CD4-positive, alpha-beta T cell treated with Interleukin-6 at 100 ng/mL for 8 hours (primary cell): ENCODE results near the gene CYP26A1.

Source experiments
- DNase-seq: peaks from one replicate; pipeline ENCODE4 v3.0.0-alpha.2; 2020; ENCODE audit warnings: mixed read lengths, low spot score

The CYP26A1 gene, protein sequence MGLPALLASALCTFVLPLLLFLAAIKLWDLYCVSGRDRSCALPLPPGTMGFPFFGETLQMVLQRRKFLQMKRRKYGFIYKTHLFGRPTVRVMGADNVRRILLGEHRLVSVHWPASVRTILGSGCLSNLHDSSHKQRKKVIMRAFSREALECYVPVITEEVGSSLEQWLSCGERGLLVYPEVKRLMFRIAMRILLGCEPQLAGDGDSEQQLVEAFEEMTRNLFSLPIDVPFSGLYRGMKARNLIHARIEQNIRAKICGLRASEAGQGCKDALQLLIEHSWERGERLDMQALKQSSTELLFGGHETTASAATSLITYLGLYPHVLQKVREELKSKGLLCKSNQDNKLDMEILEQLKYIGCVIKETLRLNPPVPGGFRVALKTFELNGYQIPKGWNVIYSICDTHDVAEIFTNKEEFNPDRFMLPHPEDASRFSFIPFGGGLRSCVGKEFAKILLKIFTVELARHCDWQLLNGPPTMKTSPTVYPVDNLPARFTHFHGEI

DNA sequence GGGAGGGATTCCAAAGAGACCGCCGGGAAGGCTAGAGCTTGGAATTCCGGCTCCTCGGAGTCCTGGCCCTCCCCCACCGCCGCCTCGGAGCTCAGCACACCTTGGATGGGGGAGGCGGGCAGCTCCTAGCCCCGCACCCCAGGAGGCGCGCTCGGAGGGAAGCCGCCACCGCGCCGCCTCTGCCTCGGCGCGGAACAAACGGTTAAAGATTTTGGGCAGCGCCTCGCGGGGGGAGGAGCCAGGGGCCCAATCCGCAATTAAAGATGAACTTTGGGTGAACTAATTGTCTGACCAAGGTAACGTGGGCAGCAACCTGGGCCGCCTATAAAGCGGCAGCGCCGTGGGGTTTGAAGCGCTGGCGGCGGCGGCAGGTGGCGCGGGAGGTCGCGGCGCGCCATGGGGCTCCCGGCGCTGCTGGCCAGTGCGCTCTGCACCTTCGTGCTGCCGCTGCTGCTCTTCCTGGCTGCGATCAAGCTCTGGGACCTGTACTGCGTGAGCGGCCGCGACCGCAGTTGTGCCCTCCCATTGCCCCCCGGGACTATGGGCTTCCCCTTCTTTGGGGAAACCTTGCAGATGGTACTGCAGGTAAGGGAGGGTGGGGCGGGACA is at the start of gene CYP26A1:
CYP26A1 (plus strand) TSS at position 355 of the 608 bp plus-strand sequence; CDS start at position 397, 42 bp downstream.
- DNase-seq, result no peak

DNA sequence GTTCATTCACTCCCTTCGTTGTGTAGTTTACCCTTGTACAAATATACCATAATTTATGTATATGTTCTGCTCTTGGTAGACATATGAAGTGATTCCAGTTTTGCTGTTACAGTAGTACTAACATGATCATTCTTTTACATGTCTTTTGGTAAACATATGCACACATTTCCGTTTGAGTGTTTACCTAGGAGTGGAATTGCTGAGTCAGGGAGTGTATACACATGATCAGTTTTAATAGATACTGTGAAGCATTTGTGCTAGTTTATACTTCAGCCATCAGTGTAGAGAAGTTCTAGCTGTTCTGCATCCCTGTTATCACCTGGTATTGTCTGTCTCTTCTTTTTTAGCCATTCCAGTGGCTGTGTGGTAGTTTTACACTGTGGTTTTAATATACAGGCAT is 47.6 kb upstream of the CYP26A1 start:
- DNase-seq, result no peak

DNA sequence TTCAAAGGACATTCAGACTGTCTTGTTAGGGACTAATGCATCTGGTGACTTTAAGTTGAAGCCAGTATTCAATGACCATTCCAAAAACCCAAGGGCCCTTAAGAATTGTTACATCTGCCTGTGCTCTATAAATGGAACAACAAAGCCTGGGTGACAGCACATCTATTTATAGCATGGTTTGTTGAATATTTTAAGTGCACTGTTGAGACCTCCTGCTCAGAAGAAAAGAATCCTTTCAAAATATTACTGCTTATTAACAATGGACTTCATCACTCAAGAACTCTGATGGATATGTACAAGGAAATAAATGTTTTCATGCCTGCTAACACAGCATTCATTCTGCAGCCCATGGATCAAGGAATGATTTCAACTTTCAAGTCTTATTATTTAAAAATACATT is 46.2 kb upstream of the CYP26A1 start:
- no peak for DNase-seq

DNA sequence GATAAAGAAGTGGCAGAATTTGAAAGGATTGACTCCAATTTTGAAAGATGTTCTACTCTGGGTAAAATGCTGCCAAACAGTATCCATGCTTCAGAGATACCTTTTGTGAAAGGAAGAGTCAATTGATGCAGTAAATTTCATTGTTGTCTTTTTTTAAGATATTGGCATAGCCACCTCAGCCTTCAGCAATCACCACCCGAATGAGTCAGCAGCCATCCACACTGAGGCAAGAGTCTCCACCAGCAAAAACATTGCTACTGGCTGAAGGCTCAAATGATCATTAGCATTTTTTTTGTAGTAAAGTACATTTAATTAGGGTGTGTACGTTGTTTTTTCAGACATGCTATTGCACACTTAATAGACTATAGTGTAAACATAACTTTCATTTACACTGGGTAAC is 44.8 kb upstream of the CYP26A1 start:
- DNase-seq, result no peak

DNA sequence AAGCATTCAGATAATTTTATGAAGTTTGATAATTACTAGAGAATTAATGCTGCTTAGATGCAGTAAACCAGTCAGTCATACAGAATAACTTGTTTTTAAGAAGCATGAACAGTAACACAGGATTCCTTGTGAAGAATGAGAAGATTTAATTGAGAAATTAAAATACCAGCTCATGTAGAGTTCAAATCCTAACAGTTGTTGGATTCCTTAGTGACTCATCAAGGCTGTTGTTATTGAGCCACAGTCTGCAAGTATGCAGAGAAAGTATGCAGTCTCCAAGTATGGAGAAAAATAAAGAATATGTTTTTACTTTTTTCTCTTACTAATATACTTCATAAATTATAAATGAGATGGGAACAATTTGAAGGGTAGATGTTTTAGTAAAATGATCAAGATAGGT is 43.3 kb upstream of the CYP26A1 start:
- no peak for DNase-seq

DNA sequence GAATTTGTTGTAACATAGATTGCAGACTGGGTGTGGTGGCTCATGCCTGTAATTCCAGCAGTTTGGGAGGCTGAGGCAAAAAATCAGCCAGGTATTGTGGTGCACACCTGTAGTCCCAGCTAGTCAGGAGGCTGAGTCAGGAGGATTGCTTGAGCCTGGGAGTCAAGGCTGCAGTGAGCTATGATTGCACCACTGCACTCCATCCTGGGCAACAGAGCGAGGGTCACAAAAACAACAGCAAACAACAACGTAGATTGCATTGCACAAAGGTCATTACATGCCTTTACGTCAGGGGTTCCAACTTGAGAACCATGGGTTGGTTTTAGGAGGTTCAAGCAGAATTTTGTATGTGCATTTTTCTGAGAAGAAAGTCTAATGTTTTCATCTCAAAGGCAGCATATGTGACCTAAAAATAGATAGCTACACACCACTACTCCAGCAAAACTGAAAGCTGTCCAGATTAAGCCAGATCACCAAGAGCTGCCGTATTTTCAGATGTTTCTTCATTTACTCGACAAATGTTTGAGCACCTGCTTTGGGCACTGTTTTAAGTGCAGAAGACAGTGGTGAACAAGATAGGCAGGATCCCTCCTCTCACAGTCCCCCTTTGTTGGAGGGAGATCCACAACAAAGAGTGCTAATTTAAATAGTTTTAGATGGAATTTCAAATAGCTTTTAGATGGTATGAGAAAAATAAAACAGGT is 41.4 kb upstream of the CYP26A1 start:
- DNase-seq, result no peak

DNA sequence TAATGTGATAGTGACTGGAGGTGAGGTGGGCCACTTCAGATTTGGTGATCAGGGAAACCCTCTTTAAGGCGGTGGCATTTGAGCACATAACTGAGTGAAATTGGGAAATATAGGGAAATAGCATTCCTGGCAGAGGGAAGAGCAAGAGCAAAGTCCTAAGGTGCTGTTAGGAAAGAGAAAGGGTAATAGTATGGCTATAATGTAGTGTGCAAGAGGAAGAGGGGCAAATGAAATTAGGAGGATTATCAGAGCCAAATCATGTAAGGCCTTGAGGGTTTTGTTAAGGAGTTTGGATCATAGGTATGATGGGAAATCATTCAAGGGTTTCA is 40.9 kb upstream of the CYP26A1 start:
- DNase-seq, result no peak

DNA sequence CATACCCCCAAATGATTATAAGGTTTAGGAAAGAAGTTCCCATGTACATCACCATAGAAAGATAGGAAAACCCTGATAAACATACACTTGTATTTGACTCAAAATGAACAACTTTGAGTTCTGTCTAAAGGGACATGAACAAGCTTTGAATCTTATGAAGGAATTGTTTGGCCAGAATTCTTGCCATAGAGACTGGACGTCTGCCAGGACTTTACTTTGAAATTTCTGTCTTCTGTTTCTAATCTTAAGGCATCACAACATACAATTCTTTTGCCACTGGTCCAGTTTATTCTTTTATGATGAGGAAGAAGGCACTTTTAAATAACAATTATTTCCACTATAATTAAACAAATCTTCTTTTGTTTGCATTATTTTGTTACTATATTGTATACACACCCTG is 39.3 kb upstream of the CYP26A1 start:
- DNase-seq, result no peak

DNA sequence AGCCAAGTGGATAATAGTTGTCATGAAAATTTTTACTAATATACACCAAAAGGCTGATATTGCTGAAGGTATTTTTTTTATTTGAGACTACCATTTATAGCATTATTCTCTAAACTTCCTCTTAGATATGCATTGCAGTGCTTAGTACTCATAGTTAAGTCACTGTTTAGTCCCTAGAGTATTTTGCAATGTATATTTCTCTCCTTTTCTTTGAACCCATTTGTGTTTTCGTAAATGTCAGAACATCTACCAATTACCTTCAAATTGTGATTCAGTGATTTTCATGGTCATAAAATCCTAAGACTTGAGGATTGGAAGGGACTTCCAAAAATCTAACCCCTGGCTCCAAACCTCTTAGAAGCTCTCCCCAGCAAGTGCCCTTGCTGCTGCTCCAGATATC is 34.6 kb upstream of the CYP26A1 start:
- DNase-seq, result no peak

DNA sequence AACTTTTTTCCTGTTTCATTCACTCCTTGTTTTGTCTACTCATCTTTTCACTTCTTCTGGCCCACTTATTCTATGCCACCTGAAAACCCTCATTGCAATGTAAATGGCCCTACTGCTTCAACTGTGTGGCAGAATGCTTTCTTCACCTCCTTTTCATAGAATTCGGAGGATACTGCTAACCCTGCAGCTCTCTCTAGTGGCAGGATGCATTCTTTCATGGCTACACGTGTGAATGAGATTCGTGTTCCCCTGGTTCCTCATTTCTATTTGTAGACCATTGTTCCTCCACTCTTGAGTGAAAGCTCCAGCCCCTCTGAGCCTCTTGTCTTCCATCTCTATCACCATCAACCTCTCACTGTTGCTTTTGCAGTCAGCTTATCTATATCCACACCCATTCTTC is 34.0 kb upstream of the CYP26A1 start:
- no peak for DNase-seq

DNA sequence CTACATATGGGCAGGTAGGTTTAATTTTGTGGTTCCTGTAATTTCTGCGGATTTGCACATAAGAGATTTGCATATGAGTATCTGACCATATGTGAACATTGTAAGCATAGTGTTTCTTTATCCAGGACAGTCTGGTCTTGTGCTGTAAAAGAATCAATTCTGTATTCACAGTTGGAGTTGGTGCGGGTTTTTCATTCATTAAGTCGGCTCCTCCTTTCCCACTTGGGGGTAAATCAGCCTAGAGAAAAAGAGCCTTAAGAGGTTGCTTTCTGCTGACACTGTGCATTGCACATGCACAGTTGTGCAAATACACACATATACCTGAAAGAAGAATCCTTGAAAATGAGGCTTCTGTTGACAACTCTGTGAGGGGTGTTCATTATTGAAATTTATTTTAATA is 19.2 kb upstream of the CYP26A1 start:
- DNase-seq, result no peak

DNA sequence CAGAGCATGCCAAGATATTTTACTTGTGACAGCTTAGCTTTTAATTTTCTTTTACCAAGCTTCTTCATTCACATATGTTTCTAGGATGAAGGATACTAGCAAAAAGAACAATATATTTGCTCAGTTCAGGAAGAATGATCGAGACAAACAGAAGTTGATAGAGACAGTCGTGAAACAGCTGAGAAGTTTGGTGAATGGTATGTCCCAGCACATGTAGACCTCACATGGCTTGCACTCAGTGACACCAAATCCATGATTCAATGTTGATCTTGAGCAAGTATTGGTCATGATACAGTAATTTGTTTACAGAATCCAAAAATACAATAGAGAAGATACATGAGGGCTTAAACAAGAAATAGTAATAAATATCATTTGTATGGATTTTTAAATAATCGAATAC is 15.6 kb upstream of the CYP26A1 start:
- DNase-seq, result no peak

DNA sequence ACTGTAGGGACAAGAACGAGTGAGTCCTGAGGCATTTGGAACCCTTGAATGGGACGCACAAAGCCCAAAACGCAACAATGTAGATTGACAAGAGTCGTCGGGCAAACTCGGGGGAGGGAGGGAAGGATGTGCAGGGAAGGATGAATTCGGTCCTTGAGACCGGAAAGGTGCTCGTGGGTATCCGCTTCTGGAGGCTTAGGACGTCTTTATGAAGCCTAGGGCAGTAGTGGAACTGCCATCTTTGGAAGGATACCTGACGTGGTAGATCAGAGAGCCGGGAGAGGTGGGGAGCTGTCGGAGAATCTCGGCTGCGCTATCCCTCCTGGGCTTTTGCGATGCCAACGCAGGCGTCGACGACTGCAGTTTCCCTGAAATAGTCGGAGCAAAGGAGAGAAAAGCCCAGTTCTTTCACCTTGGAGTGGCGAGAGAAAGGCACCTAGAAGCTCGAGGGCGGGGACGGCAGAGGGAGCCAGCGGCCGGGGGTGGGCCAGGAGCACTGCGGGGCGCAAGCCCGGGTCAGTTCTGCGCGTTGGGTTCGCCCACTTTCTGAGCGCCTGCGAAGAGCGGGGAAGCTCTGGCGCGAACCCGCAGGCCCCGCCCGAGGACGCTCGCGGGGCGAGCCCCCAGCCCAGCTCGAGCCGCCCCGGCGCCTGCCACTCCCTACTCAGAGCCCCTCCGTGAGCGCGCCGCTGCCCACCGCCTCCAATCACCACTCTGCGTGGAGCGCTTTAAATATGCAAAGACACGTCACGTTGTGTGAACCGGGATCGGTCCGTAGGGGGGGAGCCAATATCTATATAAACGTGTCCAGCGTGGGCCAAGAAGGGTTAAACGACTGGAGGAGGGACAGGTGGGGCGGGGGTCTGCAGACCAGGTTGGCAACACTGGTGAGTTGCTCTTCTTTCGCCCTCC is 13.5 kb upstream of the CYP26A1 start, which contains the start of gene CYP26C1:
CYP26C1 (plus strand) TSS at position 824 of the 912 bp plus-strand sequence. CDS start 466 bp downstream, outside the sequence.
- no peak for DNase-seq

DNA sequence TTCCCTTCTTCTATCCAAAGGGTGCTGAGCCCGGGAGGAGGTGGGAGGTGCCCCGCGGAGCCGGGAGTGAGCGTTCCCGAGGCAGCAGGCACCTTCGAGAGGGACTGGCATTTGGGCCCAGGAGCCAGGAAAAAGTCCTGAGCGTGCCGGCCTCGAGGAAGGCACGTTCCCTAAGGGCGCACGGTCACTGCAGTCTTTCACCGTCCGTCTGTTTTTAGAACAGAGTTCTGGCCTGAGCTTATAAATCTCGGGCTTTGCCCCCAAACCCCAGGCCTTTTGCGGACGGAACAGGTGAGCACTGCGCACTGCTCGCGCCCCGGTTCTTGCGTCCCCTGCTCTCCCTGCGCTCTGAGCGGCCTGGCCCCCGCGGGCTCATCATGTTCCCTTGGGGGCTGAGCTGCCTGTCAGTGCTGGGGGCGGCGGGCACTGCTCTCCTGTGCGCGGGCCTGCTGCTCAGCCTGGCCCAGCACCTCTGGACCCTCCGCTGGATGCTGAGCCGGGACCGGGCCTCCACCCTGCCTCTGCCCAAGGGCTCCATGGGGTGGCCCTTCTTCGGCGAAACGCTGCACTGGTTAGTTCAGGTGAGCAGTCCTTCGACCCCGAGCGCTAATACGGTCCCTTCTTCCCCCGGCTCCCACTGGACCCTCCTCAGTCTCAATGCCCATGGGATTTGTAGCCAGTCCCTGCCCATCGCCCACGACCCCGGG is 12.7 kb upstream of the CYP26A1 start:
- no peak for DNase-seq

DNA sequence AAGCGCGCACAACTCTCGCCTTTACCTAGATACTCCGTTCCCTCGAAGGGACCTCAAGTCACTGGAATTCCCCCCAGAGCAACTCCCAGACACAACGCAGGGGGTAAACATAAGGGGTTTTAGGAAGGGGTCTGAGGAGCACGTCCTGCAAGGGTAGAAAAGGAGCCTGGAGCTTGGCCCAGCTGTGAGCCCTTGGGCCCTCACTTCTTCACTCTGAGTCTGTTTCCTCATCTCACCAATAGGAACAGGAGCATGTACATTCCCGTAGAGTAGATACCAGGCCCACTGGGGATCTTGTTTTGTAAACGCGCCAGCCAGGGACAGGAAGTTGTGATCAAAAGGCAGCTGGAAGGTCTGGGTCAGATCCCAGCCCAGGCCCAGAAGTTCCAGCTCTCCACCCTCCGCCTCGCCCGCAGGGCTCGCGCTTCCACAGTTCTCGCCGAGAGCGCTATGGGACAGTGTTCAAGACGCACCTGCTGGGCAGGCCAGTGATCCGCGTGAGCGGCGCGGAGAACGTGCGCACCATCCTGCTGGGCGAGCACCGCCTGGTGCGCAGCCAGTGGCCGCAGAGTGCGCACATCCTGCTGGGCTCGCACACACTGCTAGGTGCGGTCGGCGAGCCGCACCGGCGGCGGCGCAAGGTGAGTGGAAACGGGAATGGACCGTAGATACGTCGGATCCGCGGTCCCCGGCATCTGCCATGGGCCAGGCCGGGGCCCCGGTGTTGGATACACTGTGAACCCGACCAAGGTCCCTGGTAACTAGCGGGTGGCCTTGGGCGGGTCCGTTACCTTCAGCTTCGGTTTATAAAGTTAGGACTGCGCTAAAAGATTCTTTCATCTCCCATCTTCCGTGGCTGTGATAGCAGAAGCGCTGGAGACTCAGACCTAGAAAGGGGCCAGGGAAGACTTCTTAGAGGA is 11.8 kb upstream of the CYP26A1 start:
- no peak for DNase-seq

DNA sequence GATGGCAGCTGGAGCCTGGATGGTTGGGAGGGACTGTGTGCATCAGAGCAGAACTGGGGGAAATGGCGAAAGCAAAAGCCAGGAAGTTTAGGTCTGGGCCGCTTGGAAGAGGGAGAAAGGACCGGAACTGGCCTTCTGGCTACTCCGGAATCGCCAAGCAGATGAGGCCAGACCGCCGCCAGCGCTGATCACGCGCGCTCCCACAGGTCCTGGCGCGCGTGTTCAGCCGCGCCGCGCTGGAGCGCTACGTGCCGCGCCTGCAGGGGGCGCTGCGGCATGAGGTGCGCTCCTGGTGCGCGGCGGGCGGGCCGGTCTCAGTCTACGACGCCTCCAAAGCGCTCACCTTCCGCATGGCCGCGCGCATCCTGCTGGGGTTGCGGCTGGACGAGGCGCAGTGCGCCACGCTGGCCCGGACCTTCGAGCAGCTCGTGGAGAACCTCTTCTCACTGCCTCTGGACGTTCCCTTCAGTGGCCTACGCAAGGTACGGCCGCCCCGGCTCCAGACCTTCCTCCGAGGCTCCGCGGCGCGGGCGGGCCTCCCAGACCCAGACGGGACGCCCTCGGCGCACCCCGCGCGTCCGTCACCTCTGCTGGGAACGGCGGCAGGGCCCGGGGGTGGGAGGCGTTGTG is 11.1 kb upstream of the CYP26A1 start:
- DNase-seq, result no peak

DNA sequence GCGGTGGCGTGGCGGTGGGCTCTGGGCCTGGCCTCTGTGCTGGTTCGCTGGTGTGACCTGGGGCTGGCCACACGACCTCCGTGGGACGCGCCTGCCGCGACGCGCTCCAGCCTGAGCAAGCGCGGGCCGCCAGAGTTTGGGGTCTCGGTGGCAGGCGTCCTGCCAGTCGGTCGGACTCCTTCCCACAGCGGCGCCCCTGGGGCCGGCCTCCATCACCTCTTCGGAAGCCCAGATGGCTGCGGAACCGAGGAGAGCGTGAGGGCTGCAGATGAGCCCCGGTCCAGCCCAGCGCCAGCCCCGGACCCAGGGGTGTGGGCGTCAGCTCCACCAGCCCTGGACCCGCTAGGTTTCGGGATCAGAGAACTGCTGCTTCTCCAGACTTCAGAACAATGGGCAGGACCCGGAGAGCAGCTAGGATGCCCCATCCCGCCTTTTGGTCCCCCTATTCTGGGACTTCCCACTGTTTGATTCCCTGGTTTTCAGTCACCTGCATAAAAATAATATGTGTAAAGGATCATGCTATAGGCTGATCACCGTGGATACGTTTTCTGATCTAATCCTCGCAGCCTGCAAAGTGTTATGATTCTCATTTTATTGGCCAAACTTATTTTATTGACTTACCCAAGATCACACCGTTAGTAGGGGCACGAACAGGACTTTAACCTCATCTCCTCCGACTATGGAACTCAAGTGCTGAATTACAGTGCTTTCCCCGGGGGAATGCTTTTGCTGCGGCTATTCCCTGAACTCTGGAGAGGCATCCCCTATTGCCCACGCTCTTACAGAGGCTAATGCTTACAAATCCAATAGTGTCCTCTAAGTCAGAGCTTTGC is 10.3 kb upstream of the CYP26A1 start:
- no peak for DNase-seq

DNA sequence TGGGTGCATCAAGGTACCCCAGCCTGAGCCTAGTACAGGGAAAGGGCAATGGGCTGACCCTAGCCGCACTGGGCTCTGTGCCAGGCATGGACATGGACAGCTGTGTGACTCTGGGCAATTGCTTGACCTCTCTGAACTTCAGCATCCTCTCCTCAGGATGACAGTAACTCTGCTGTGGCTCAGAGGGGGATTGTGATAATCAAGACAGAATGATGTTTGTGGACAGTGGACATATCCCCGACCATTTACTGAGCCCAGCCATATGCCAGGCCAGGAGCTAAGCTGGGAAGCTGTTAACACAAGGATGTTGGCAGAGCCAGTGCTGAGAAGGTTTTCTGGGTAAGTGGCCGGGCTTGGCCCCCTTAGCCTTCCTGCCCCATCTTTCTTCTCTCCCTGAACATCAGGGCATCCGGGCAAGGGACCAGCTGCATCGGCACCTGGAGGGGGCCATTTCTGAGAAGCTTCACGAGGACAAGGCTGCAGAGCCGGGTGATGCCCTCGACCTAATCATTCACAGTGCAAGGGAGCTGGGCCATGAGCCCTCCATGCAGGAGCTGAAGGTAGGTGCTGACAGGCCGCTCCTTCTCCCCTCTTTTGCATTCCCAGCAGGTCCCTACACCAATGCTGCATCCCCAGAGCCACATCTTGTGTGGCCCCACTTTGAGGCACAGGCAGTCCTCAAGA is 9.6 kb upstream of the CYP26A1 start:
- DNase-seq, result no peak
